GM21381 (cell line): Measurements from ENCODE around the gene PRSS27.

ENCODE experiments used
- ATAC-seq: cut with Tn5 transposase; IDR thresholded peaks from one replicate; pipeline ENCODE4 v1.9.1; 2021; ENCODE audit warnings: mild to moderate bottlenecking, moderate library complexity; ENCODE audit not compliant: unreplicated experiment

Gene PRSS27

DNA sequence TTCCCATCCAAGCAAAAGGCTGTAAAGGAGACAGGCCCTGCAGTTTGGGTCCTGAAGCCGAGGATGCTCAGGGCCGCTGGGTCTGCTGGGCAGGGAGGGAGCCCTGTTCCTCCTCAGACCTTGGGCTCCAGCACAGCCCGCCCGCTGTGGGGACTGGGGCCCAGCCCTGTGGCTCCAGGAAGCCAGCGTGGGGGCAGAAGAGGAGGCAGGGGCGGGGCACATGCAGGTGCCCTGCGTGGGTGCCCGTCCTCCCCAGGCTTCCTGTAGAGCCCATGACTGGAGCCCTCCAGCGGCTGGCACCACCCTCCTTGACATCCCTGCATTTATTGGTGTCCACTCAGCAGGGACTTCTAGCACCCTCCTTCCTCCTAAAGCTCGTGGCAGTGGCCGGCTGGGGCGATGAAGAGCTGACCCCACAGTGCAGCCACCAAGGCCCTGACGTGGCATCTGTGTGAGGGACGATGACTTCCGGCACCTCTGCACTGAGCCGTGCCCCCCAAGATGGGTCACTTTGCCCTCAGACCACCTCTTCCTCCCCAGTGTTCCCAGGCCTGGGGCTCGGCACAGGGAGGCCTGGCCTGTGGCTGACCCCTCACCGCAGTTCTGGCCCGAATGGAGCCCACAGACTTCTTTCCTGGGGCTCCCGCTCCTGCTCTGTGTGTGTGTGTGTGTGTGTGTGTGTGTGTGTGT, 9.9 kb downstream of the PRSS27 start:
- ATAC-seq = no peak

DNA sequence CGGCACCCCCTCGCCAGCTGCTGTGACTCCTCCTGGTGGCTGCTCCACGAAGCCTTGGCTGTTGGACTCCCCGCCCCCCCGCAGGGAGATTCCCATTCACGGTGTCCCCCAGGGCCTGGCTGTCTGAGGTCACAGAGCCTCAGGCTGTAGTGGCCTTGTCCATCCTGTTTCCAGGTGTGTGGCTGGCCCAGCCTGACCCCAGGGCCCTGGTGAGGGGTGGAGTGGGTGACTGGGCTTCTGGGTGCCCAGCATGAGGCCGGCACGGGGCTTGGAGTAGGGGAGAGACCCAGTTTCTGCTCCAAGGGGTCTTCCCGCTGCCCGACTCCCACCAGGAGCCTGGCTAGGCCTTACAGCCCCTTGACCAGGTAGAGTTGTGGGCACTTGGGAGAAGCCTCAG, 10.4 kb downstream of the PRSS27 start:
- ATAC-seq = no peak

DNA sequence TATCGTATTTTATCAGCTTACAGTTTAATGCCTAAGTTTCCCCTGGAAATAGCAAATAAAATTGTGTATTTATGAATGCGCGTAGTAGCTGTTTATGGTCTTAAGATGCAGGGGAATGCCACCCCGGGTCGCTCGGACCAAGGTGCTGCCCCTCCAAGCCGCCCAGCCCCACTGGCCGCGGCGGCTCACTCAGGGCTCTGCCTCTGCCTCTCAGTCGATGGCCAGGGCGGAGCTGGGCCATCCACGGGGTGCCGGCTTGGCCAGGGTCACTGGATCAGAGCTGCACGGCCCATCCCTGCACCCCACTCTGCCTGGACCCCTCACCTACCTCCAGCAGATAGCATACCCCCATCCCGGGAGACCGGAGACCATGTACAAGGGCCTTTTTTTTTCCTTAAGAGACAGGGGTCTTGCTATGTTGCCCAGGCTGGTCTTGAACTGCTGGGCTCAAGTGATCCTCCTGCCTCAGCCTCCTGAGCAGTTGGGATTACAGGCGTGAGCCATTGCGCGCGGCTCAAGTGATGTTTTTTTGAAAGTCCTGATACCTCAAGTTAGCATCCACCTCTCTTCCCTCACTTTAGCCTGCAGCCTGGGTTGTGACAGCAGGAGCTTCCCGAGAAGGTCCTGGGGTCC, 11.0 kb downstream of the PRSS27 start:
- no peak for ATAC-seq

DNA sequence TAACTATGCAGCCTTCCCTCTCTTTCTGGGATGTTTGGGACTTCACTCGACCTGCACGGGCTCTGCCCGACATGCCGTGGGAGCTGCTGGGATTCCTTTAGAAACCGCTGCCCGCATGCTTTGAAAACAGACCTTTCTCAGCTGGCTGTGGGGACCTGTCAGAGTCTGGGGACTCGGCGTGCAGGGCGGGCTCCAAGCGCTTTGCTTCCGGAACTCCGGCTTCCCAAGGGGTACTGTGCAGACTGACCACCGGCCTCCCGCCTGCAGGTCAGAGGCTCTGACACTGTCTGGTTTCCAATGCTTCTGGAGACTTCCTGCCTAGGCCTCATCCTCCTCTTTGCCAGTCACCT, 11.8 kb downstream of the PRSS27 start:
- no peak for ATAC-seq

DNA sequence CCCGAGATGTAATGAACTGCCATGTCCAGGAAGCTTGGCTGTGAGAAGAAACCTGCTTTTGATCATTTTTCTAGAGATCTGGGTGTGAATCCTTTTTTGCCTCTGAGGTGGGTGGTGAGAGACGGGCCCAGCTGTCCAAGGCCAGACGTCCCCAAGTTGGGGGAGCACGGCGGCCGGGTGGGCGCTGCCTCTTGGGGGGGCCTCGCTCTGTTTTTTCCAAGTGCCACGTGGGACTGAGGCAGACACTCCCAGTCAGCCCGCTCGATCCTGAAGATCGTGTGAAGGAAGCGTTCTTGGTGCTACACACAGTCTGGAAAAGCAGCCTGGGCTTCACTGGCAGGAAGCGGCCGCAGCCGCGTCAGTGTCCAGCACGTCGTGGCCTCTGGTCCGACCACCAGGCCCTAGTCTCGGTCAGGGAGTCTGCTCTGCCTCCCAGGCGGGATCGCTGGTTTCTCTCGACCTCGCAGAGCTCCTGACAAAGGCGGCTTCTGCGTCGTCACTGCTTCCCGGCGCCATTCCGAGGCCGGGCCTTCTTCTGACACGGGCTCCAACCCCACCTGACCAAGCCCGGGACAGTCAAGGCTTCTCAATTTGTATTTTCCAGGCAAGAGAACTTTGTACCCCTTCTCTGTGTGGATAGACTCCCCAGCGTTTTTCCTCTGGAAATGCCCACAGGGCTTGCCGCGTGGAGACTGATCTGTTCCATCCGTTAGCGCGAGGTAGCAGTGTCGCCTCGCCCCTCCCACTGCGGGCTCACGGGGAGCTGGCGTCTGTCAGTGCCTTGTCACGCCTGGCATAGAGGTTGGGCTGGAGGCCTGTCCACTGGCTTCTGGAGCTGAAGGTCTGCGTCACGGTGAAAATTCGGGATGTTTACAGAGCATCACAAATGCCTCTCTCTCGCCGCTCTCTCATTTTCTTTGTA, 12.4 kb downstream of the PRSS27 start:
- ATAC-seq = no peak

DNA sequence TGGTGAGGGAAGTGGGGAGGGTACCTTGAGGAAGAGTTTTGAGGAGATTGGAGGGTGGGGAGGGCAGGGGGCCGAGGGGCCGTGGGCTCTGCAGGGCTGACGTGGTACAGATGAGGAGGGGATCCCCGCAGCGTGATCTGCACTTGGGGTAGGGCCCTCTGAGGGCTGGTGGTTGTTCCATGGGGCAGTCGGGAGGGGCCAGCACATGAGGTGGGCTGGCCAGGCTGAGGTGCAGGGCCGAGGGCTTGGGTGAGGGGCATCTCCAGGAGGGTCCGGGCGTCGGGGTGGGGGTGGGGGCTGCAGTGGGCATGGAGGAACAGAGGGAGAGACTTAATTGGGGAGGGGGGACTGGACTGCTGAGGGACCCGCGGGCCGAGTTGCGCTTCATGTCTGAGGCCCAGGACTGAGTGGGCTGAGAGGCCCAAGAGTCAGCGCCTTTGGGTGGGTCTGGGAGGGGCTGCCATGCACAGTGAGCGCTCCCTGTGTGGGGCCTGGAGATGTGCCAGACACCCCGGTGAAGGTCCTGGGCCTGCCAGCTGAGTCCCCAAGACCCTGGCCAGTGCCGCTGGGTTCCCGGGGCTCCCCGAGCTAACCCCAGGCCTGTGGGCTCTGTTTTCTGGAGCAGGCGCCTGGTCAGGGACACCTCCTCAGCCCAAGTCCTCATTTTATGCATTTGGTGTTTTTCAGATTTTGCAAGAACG, 13.3 kb downstream of the PRSS27 start:
- ATAC-seq = no peak

DNA sequence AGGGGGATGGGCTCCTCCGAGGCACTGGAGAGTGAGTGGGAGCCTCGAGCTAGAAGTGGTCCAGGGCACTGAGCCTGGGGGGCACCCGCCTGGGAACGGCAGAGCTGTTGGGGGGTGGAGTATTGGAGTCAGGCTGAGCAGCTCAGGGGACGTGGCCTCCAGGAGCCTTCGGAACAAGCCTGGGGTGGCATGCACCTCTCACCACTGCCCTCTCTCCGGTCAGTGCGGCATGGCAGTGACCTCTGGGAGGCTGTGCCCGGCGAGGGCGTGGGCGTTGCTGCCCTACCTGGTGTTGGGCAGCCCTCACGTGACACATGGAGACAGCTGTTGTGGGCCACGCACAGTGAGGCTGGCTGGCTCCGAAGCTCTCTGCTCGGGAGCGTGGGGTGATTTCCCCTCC, 13.9 kb downstream of the PRSS27 start:
- no peak for ATAC-seq

DNA sequence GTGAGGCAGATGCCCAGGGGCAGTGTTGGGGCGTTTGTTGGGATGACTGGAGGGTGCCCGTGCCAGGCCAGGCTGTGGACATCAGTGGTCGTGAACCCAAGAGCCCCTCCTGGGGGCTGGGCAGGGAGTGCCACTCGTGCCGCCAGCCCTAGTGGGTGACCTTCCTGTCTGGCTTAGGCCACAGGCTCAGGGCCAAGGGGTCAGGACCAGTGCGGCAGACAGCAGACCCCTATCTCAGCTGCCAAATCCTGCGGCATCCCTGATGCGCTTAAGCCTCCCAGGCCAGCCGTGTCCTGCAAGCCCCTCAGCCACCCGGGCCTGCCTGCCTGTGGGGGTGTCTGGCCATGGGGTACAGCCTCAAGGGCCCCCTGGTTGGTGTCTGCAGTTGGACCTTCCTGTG, 14.7 kb downstream of the PRSS27 start:
- ATAC-seq = no peak

DNA sequence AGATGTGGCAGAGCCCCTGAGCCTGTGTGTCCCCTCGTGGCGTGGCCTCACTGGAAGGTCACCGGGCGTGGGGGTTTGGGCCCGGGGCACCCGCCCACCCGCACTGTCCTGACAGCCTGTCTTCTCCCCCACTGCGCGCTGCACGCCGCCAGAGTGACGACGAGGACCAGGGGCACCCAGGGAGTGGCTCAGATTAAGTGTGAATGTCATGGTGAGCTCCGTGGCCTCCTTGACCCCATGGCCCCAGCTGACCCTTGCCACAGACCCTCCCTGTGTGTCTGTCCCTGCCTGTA, 15.1 kb downstream of the PRSS27 start:
- ATAC-seq = no peak

DNA sequence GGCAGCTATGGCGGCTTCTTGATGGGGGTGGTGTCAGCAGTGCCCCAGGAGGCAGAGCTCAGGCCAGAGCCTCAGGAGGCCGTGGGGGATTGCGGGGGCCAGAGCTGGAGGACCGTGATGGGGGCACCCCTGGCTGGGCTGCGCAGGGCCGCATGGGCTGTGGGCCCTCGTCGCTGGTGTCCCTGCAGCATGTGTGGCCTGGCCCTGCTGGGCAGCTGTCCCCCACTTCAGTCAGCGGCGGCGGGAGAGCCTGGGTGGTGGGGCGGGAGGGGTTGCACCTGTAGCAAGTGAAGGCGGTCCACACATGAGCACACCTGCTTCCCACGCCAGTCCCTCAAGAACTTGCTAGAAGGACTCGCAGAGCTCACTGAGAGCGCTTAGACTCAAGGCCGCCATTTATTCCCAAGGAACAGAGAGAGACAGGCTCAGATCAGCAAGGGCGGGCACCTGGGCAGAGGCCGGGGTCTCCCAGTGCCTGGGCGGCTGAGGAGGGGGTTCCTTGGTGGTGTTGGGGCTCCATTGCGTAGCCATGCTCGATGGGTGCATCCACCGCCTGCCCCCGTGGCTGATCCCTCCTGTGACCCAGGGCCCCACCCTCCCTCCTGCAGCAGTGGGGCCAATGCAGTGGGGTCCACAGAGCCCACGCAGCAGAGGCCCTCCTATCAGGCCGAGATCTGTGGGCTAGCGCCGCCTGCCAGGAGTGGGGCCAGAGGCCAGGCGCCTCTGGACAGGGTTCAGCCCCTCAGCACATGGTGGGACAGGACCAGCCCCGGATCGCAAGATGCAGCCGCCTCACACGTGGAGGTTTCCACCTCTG, 15.7 kb downstream of the PRSS27 start:
- ATAC-seq = no peak

DNA sequence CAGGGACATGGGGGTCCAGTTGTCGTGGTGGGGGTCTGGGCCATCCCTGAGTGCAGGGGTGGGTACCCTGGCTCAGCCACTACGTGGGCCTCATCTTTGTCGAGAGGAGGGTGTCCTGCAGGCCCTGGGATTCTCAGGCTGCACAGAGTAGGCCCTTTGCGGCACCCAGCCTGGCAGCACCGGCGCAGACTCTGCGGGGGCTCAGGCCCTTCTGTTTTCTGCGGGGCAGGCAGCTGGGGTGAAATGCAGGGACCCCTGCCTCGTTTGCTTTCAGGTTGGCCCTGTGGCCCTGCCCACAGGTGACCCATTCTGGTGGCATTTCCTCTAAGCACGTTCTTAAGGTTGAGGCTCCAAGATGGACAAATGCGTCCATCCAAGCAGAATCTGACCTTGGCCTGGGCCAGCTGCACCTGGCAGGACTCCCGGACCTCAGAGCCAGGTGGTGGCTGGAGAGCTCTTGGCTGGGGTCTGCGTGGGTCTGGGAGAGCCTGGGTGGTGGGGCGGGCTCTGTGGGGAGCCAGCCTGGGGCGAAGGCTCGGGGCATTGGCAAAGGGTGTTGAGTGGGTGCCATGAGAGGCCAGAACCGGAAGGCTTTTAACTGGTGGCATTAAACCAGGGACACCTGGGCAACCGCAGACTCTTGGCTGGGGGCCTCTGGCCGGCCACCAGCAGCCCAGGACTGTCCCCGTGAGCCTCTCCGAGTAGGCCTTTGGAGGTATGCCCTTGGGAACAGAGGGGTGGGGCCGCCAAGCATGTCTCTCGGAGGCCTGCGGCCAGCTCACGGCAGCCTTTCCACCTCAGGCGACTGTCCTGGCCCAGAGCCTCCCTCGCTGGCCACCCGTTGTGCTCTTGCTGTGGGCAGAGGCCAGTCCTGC, 16.9 kb downstream of the PRSS27 start:
- ATAC-seq = no peak

DNA sequence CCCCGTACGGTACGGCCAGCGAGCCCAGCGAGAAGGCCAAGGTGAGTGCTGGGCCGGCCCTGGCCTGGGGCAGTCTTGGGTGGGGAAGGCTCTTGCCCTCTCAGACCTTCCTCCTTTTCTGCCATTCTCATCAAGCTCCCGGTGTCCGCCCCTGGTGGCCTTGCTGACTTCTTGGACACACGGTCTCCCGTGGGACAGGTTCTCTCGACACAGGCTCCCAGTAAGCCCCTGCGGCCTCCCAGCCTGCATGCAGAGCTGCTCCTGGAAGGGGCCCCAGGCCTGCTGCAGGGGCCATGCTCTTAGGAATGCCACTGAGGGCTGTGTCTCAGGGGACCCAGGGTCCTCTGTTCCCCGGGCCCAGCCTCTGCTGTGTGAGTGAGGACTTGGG, 17.6 kb downstream of the PRSS27 start:
- no peak for ATAC-seq

DNA sequence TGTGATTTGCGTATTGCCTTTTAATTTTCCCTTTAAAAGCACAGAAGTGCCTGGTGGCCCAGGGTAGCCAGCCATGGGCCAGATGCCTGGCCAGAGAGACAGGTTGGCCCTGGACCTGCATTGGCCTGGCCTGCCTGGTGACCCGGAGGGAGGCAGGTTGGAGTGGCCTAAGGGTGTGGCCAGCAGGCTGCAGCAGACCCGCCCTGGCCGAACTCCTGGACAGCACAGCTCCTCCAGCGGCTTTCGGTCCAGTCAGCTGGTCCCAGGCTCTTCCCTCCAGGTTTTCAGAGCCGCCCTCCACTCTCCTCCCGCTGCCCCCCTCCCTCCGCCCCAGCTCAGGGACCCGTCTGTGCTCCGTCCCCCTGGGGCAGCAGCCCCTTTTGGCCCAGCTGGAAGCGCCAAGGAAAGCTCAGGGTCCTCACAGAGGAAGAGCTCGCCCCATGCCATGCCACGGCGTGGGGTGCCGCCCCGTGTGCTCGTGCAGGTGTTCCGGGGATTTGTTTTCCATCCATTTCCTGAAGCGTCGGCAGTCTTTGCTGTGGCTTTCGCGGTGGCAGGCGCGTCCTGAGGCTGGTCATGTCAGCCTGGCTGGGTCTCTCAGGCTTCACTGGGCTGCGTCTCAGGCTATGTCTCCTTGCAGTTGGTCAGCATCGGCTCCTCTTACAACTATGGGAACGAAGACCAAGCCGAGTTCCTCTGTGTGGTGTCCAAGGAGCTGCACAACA, 18.1 kb downstream of the PRSS27 start:
- no peak for ATAC-seq

DNA sequence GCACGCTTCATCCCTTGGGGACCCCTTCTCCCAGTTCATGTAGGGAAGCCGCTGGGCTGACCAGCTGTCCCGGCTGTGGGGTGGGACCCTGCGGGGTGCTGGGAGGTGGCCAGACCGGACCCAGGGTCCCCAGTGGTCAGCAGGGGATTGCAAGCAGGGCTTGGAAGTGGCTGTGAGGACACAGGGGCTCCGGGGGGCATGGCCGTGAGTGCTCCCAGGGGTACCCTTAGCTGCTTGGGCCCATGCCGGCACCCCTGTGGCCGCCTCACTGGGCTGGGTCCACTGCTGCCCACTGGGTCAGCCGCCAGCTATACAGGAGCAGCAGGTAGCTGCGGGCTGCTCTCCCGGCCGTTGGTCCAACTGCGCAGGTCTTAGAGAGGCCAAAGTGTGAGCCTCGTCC, 18.8 kb downstream of the PRSS27 start:
- no peak for ATAC-seq

DNA sequence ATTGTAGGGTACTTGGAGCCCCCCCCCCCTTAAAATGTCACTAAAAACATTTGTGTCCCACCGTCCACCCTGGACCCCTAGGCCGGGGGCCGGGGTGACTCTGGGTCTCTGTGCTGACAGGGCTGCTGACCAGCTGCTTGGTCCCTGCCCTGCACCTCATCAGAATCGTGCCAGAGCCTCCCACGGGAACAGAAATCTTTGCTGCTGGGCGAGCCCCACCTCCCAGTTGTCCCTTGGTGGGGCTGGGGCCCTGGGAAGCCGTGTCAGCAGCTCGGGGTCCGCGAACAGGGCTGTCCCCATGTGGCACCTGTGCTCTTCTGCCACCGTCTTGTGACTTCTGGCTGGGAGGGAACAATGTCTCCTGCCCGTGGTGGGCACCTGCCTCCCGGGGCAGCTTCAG, 19.2 kb downstream of the PRSS27 start:
- ATAC-seq = no peak

DNA sequence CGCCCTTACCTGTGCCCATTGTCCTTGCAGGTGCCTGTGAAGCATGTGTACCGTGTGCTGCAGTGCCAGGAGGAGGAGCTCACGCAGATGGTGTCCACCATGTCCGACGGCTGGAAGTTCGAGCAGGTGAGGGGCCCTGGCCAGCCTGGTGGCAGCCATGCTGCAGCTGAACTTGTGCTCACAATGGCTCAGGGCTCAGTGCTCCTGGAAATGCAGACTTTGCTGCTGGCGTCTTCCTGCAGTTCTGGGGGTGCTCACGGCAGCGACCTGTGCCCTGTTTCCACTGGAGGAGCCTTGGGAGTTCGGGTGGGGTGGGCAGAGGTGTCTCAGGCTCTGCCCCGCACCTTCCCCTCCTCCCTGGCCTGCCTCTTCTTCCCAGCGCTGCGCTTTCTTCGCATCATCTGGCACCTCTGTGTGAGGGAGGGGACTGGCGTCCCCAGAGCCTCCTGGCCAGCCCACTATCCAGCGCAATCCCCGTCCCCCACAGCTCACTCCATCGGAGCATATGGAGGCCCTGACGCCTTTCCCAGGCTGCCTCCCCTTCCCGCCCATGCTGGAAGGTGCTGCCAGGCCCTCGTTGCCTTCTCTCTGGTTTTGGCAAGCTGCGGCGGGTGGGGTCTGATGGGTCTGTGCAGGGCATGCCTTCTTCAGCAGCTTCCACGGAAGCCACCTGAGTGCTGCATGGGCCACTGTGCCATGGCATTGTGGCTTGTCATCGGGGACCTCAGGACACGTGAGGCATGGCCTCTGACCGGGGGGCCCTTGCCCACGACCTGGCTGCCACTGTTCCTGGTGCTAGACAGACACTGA, 20.0 kb downstream of the PRSS27 start:
- no peak for ATAC-seq

DNA sequence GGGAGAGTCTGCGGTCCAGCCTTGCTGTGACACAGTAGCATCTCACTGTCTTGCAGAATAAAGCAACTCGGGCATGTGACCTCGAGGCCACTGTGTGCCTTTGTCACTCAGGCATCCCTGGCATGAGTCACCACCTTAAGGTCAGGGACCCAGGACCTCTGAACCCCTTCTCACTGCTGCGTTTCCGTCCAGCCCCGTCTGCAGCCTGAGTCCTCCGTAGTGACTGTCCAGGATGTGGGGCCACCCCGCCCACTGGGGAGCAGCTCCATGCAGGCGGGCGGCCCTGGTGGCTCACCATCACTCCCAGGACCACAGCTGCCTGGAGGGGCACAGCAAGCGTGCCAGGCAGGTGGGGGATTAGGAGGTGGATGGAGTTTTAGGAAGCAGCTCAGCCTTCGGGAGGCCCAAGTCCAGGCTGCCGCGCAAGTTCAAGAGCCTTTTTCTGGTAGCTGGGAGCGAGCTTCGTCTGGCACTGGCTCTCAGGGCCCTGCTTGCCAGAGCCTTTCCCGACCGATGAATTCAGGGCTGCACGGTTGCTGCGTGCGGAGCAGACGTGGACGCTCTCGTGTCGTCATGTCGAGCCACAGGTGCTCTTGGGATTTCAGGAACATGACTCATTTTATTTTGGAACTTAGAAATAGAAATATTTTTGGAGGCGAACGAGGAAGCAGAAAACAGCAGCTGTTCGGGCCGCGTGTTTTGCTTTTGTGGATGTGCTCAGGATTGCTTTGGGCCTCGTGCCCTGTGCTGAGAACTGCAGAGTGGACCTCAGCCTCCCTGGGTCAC, 20.9 kb downstream of the PRSS27 start:
- ATAC-seq = no peak
